SW 1271 (cell line): ENCODE results near the gene POP5.
A peak's percentile ranks its signal among the peaks of the same experiment; 100 is the strongest.
"Not testable (repeated sequence)": the region's sequence is repeated elsewhere in the genome, so short reads cannot be mapped to it uniquely, and the experiment has no call there.

Source experiments
- DNase-seq, 2 experiments: peaks; one replicate each; lab custom pipeline; 2025; lab: John Stamatoyannopoulos, UW

Gene POP5

GRCh38 chr12:120536064-120536791 lies 45.0 kb downstream of the POP5 start:
- DNase-seq = no peak

- peak in 1 of 2 experiments; percentile 61 for DNase-seq
Observed at GRCh38 chr12:120534703-120535655, 46.2 kb downstream of the POP5 start.

GRCh38 chr12:120534203-120534702 lies 46.9 kb downstream of the POP5 start, which contains the start of gene RNF10:
Gene RNF10, plus strand, starts transcription at chr12:120534356. Its CDS starts 456 bp downstream, at chr12:120534812.
- peak; percentile 83 to 91 for DNase-seq

- DNase-seq = no peak
Observed at GRCh38 chr12:120532701-120533238, 48.4 kb downstream of the POP5 start.

- DNase-seq = not testable (repeated sequence)
Observed at GRCh38 chr12:120530418-120530761, 50.8 kb downstream of the POP5 start.

- no peak for DNase-seq
Observed at GRCh38 chr12:120529641-120530417, 51.4 kb downstream of the POP5 start.

GRCh38 chr12:120528861-120529525 lies 52.2 kb downstream of the POP5 start, which contains the start of gene COQ5:
Gene COQ5, minus strand, starts transcription at chr12:120529158. Its CDS starts 17 bp downstream, at chr12:120529141.
- DNase-seq = peak; percentile 48 to 86
